Fibroblast of skin of left quadriceps (primary cell): ENCODE data around the gene NRG3.

Experiments
- DNase-seq, 2 experiments: peaks; one replicate each; pipeline ENCODE4 v3.0.0-alpha.2; 2013; ENCODE audit warnings: low read depth in 2 of 2

Gene NRG3

GRCh38 chr10:82680608-82681007, 805.6 kb downstream of the NRG3 start:
- no peak for DNase-seq

DNA sequence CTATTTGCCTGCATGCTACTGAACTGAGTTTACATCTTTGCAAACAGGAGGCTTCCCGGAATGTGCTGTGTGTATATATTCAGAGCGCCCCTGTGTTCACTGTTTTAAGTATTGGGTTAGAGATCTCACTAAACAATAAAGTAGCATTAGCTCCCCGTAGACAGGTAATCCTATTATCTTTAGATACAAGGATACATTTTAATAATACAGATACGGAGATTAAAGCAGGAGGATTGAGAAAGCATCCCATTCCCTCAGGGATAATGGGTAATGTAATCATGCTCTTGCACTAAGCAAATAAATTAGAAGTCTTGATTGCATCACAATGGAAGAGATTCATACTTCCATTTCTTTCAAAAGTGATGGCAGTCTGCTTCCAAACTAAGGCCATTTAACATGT, 809.0 kb downstream of the NRG3 start:
- DNase-seq: no peak

DNA sequence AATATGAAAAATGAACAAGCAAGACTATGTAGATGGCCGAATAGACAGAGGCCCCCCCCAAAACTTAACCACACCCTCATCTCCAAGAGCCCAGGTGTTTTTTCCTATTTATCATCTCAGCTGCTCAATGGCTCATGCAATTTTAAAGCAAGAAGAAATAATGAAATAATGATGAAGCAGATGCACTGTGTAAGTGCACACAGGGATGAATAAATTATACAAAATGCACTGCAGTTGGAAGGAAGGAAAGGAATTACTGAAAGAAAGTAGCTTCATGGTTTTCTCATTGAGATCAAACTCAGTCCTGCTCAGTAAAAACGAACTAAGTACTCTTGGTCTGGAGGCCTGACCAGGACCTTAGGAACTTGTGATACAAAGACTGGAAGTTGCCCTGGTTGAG, 810.1 kb downstream of the NRG3 start:
- no peak for DNase-seq

GRCh38 chr10:82691211-82691610, 816.2 kb downstream of the NRG3 start:
- no peak for DNase-seq

DNA sequence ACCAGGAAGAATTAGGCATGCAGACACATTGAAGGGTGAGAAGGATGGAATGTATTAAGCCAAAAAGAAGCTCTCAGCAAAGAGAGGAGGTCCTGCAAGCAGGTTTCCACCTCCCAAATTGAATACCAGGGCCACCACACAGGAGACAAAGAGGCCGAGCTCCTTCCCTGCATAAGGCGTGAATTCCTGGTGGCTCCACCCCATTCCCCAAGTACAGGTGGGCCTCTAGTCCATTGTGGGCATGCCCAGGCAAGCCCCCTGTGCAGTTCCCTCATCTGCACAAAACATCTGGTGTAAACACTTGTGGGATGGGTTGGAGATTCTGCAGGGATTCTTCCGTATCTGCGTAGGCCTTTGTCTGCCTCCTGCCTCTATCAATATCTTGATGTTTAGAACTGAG, 817.5 kb downstream of the NRG3 start:
- no peak for DNase-seq

DNA sequence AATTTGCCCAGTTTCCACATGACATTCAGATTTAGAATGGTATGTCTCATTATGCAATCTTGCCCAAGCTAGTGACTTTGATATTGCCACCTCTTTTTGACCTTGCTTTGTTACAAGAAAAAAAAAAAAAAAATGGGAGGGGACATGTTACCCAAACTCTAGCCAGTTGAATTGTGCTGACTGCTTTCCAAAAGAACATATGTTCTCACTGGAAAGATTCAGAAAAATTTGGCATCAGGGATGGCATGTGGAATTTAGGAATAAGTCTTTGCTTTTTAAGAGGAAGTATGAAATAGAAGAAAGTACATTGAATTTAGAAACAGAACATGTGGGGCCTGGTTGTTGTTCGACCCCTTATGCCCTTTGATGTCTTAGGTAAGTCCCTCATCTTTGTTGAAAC, 846.8 kb downstream of the NRG3 start:
- DNase-seq: no peak

DNA sequence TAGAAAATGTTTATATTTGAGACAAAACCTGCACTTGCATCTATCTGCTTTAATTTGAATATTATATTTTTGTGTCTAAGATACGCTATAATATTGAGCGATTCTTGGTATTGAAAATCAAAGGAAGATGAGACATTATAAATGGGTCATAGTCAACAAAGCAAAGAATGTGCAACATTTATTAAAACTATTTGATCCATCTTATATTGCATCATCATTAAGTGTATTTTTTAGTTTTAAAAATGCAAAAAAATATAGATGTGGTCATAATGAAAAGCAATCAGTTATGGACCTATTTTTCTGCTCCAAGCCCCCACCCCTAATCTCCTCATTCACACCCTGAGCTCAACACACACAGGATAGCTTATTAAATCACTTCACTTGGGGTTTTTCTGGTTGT, 847.3 kb downstream of the NRG3 start:
- DNase-seq: no peak

DNA sequence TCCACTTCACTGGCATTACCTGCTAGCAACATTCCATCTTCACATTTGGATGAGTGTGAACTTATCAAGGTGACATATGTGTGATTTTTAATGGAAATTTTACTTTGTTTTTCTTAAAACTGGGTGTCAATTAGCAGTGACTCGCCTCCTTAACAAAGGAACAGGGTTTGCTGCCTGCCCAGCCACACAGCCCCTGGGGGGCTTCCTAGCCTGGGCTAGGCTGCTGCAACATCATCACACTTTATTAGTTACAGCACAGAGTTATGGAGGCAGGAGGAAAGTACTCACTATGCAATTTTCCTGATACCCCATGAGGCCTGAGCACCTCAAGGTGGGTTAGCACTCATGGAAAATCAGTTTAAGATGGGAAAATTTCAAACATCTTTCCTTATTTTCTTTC, 861.3 kb downstream of the NRG3 start:
- no peak for DNase-seq

GRCh38 chr10:82737549-82737948, 862.6 kb downstream of the NRG3 start:
- DNase-seq: no peak

GRCh38 chr10:82738592-82738991, 863.6 kb downstream of the NRG3 start:
- no peak for DNase-seq

GRCh38 chr10:82742478-82742877, 867.5 kb downstream of the NRG3 start:
- peak; percentile 24 to 33 for DNase-seq

- peak in 1 of 2 experiments; percentile 3 for DNase-seq
These were observed 867.9 kb downstream of the NRG3 start for GRCh38 chr10:82742898-82743297.

DNA sequence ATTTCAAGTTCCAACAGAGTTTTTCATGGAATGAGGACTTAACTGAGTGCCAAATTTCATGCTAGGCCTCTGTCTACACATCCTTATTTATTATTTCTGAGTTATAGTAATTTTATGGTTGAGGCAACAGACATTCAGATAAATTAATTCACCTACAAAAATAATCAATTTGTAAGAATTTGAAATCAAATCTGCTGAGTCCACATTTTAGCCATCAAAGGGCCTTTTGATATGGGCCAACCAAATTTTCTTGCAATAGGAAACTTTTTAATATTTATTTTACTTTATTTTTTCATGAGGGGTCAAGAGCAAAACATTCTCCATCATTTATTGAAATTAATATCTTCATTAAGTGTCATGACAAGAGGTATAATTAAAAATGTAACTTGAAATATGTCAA, 875.5 kb downstream of the NRG3 start:
- no peak for DNase-seq

DNA sequence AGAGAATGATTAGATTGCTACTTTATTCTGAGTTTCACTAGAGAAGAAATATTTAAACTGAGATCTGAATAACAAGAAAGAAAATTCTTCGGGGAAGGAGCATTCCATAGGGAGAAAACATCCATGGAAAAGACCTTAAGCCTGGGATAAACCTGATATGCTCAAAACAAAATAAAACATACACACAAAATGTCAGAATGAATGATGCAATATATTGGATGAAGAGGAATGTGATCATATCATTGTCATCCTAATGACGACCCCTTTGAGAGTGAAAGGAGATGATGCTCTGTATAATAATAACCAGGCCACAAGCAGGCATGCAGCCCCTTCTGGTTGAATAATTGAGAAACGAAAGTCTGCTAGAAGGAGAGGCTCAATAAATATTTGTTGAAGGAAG, 882.4 kb downstream of the NRG3 start:
- DNase-seq: no peak

- DNase-seq: no peak
These were observed 882.9 kb downstream of the NRG3 start for GRCh38 chr10:82757901-82758300.

GRCh38 chr10:82759050-82759449, 884.1 kb downstream of the NRG3 start:
- DNase-seq: no peak

GRCh38 chr10:82762641-82763040, 887.6 kb downstream of the NRG3 start:
- DNase-seq: no peak

- DNase-seq: no peak
These were observed 893.0 kb downstream of the NRG3 start for GRCh38 chr10:82768040-82768439.

DNA sequence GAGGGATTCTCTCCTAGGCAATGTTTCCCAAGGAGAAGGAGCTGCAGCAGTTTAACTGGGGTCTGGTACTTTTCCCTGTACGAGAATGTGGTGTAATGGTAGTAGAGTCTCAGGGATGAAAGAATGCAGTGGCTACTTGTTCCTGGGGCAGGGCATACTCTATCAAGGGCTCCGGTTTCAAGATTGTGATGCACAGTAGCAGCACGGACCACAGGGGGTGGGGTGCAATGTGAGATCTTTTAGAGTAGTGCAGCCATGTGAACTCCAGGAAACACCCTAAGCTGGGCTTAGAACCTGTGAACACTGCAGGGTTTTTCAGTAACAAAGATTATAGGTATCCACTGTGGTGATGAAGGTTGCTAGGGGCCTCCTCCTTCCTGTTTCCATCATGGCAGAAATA, 903.9 kb downstream of the NRG3 start:
- no peak for DNase-seq

DNA sequence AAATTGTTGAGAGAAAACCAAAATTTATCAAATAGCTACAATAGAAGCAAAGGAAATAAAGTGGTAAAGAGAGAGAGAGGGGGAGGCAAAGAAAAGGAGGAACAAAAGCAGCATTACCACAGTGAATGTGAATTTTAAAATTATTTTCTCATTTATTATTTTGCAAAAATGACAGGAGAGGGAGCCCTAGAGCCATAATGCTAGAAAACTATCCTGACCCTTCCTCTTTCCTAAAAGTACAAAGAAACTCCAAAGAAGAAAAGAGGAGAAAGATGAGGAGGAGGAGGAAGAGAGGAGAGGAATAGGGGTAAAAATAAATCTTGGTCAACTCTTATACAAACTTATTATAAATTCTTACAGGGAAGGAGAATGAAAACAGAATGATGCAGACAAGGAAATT, 921.5 kb downstream of the NRG3 start:
- peak in 1 of 2 experiments; percentile 3 for DNase-seq

GRCh38 chr10:82801289-82801688, 926.3 kb downstream of the NRG3 start:
- DNase-seq: no peak

- DNase-seq: no peak
These were observed 936.6 kb downstream of the NRG3 start for GRCh38 chr10:82811621-82812020.

DNA sequence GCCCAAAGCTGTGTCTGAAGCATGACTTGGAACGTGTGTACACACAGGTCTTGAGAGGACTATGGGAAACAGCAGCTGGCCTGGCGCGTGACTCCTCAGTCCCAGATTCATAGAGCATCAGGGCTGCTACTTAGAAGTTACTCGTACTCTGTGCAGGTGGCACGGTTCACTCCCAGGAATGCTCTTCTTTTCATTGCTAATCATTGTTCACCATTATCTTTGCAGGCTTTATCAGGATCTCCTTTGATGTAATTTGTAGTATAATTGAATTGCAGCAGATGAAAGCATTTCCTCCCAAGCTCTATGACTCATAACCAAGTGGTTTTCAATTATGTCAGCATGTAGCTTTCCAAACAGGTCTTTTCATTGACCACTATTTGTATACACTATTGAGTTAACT, 938.9 kb downstream of the NRG3 start:
- DNase-seq: peak in 1 of 2 experiments; percentile 4

DNA sequence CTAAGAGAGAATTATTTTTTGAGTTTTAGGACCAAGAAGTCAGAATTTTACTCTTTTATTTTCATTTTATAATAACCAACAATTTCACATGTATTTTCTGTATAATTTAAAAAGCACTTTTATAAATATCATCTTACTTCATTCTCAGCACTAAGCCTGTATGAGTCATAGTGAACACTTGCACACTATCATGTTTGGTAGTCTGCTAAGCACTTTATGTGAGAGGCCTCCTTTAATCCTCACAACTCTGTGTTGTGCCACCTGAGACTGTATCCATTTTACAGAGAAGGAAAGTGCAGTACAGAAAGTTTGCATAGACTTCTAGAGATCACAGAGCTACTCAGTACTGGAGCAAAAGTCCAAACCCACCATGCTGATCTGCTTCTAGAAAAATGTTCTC, 939.6 kb downstream of the NRG3 start:
- no peak for DNase-seq

- DNase-seq: no peak
These were observed 940.7 kb downstream of the NRG3 start for GRCh38 chr10:82815680-82816079.
